ENCODE results near the gene CPHXL.

DNA sequence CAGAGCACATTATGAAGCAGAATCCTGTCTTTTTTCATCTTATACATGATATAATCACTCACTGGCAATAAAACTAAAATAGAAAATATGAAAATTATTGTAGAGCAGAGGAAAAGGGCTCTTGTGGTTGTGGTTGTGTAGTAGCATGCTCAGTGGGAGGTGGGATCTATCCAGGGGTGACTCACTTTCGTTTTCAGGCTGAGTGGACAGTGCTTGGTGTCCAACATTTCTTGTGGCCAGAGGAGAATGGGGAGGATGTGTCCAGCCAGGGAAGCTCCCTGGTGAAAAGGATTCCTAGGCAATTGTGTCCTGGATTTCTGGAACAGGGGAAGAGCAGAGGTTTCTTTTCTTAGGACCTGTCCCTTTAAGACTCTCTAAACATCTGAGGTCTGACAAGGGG lies 31.9 kb upstream of the CPHXL start:
- TF ChIP-seq, protein P1, sequence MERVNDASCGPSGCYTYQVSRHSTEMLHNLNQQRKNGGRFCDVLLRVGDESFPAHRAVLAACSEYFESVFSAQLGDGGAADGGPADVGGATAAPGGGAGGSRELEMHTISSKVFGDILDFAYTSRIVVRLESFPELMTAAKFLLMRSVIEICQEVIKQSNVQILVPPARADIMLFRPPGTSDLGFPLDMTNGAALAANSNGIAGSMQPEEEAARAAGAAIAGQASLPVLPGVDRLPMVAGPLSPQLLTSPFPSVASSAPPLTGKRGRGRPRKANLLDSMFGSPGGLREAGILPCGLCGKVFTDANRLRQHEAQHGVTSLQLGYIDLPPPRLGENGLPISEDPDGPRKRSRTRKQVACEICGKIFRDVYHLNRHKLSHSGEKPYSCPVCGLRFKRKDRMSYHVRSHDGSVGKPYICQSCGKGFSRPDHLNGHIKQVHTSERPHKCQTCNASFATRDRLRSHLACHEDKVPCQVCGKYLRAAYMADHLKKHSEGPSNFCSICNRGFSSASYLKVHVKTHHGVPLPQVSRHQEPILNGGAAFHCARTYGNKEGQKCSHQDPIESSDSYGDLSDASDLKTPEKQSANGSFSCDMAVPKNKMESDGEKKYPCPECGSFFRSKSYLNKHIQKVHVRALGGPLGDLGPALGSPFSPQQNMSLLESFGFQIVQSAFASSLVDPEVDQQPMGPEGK (CRISPR knock-in tag; IDR thresholded peaks at IDR 0.05; ENCODE audit: borderline replicate concordance) = no peak
- TF ChIP-seq ZNF70 (CRISPR knock-in tag; IDR thresholded peaks at IDR 0.05) (no peak), ISL1 (CRISPR knock-in tag; IDR thresholded peaks at IDR 0.05) (no peak), ARNTL (CRISPR knock-in tag; IDR thresholded peaks at IDR 0.05; ENCODE audit: borderline replicate concordance, low read depth) (no peak), CSDC2 (CRISPR knock-in tag; IDR thresholded peaks at IDR 0.05) (no peak), ZNF8 (CRISPR knock-in tag; IDR thresholded peaks at IDR 0.05) (no peak), RARB (CRISPR knock-in tag; IDR thresholded peaks at IDR 0.05) (no peak), SNAI2 (CRISPR knock-in tag; IDR thresholded peaks at IDR 0.05) (no peak)
- TF ChIP-seq, protein P2, sequence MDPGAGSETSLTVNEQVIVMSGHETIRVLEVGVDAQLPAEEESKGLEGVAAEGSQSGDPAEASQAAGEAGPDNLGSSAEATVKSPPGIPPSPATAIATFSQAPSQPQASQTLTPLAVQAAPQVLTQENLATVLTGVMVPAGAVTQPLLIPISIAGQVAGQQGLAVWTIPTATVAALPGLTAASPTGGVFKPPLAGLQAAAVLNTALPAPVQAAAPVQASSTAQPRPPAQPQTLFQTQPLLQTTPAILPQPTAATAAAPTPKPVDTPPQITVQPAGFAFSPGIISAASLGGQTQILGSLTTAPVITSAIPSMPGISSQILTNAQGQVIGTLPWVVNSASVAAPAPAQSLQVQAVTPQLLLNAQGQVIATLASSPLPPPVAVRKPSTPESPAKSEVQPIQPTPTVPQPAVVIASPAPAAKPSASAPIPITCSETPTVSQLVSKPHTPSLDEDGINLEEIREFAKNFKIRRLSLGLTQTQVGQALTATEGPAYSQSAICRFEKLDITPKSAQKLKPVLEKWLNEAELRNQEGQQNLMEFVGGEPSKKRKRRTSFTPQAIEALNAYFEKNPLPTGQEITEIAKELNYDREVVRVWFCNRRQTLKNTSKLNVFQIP (CRISPR knock-in tag; IDR thresholded peaks at IDR 0.05; ENCODE audit: borderline replicate concordance, low read depth) = no peak
- TF ChIP-seq, protein P3, sequence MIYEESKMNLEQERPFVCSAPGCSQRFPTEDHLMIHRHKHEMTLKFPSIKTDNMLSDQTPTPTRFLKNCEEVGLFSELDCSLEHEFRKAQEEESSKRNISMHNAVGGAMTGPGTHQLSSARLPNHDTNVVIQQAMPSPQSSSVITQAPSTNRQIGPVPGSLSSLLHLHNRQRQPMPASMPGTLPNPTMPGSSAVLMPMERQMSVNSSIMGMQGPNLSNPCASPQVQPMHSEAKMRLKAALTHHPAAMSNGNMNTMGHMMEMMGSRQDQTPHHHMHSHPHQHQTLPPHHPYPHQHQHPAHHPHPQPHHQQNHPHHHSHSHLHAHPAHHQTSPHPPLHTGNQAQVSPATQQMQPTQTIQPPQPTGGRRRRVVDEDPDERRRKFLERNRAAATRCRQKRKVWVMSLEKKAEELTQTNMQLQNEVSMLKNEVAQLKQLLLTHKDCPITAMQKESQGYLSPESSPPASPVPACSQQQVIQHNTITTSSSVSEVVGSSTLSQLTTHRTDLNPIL (CRISPR knock-in tag; IDR thresholded peaks at IDR 0.05; ENCODE audit: low read depth) = no peak
